Vagina (tissue), 2 donors: ENCODE measurements around the gene LIG3. TPM values are rescaled to one million over a fixed set of nuclear protein-coding genes. Genes with fewer than 3 reads are reported as not detected.

ENCODE experiments used
- DNase-seq, 2 donors: peaks; one replicate each; pipeline ENCODE4 v3.0.0-alpha.2; 2017; ENCODE audit errors: extremely low spot score in 2 of 2
- H3K27ac ChIP-seq: fragments of 200-600 bp; sonication (generic); one replicate; pipeline ENCODE4 v1.5.1; 2019
- H3K27me3 ChIP-seq: fragments of 200-600 bp; sonication (generic); one replicate; pipeline ENCODE4 v1.5.1; 2019
- H3K36me3 ChIP-seq, 2 donors: fragments of 200-600 bp; sonication (generic); one replicate each; pipeline ENCODE4 v1.5.1; 2017 to 2019
- H3K4me1 ChIP-seq: fragments of 200-600 bp; sonication (generic); one replicate; pipeline ENCODE4 v1.5.1; 2019
- H3K4me3 ChIP-seq, 2 donors: fragments of 200-600 bp; sonication (generic); 1 replicate in 1 of 2; 2 replicates in 1 of 2; pipeline ENCODE4 v1.5.1; 2016 to 2019
- H3K9me3 ChIP-seq: fragments of 200-600 bp; sonication (generic); one replicate; pipeline ENCODE4 v1.5.1; 2019
- POLR2A ChIP-seq, 2 donors: fragments of 450-650 bp; IDR thresholded peaks; one replicate each; pipeline ENCODE4 v1.6.1; 2017; ENCODE audit warnings: antibody characterized with exemption in 2 of 2, mild to moderate bottlenecking in 2 of 2, moderate library complexity in 2 of 2
- POLR2AphosphoS5 ChIP-seq, 2 donors: sonication (generic); formaldehyde crosslinking; IDR thresholded peaks; one replicate each; pipeline ENCODE4 v1.9.0; 2017; ENCODE audit warnings: antibody characterized with exemption in 2 of 2, mild to moderate bottlenecking in 2 of 2, low read depth in 1 of 2; ENCODE audit not compliant: insufficient read depth in 1 of 2
- intact Hi-C: fragments of 100-400 bp; cut with DNase I; formaldehyde crosslinking; loops from one replicate; pipeline ENCODE4 v1.15.1; 2023
- total RNA-seq: library from RNA; depleted of rRNA; stranded (reverse); fragments of >200 nt; gene quantifications from one replicate; pipeline ENCODE4 v1.2.3, GENCODE V29; 2016
- TF ChIP-seq, protein P1 (sequence below), 3 experiments: fragments of 450-650 bp in 2 of 3; fragments of 200-600 bp in 1 of 3; sonication (generic) in 1 of 3; IDR thresholded peaks; one replicate each; pipeline ENCODE4 v1.5.1; 2017 to 2019; ENCODE audit warnings: antibody characterized with exemption in 3 of 3, mild to moderate bottlenecking in 2 of 3, moderate library complexity in 2 of 3

The LIG3 gene
- total RNA-seq, 1 donor from 2014 or later = 30.0 TPM

DNA sequence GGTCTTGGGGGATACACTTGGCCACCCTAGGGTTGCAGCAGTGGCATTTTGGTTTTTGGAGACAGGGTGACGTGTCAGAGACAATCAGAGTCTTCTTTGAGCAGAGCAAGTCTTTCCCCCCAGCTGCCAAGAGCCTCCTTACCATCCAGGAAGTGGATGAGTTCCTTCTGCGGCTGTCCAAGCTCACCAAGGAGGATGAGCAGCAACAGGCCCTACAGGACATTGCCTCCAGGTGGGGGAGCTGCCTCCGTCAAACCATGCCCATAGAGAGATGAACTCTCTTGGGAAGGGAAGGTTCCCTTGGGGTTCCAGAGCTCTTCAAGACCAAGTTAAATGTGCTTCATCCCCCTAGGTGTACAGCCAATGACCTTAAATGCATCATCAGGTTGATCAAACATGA, 11.3 kb downstream of the LIG3 start:
- Histone ChIP-seq H3K4me3 (no peak overlapping the region), H3K27me3 (no peaks in the 10 kb centered on the region), H3K36me3 (peaks cover 0 to 60% of the 10 kb centered on the region in 2 donors), H3K9me3 (no peaks in the 10 kb centered on the region), H3K4me1 (peaks cover 1% of the 10 kb centered on the region), H3K27ac (no peak overlapping the region)
- no peak for DNase-seq
- intact Hi-C loops = no loop called here
- no peak for TF ChIP-seq POLR2A (IDR thresholded peaks at IDR 0.05)
- TF ChIP-seq, protein P1, sequence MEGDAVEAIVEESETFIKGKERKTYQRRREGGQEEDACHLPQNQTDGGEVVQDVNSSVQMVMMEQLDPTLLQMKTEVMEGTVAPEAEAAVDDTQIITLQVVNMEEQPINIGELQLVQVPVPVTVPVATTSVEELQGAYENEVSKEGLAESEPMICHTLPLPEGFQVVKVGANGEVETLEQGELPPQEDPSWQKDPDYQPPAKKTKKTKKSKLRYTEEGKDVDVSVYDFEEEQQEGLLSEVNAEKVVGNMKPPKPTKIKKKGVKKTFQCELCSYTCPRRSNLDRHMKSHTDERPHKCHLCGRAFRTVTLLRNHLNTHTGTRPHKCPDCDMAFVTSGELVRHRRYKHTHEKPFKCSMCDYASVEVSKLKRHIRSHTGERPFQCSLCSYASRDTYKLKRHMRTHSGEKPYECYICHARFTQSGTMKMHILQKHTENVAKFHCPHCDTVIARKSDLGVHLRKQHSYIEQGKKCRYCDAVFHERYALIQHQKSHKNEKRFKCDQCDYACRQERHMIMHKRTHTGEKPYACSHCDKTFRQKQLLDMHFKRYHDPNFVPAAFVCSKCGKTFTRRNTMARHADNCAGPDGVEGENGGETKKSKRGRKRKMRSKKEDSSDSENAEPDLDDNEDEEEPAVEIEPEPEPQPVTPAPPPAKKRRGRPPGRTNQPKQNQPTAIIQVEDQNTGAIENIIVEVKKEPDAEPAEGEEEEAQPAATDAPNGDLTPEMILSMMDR (IDR thresholded peaks at IDR 0.05) = no peak
- TF ChIP-seq POLR2AphosphoS5 (IDR thresholded peaks at IDR 0.05; ENCODE audit: insufficient read depth in 1 of 2, low read depth in 1 of 2) = no peak

DNA sequence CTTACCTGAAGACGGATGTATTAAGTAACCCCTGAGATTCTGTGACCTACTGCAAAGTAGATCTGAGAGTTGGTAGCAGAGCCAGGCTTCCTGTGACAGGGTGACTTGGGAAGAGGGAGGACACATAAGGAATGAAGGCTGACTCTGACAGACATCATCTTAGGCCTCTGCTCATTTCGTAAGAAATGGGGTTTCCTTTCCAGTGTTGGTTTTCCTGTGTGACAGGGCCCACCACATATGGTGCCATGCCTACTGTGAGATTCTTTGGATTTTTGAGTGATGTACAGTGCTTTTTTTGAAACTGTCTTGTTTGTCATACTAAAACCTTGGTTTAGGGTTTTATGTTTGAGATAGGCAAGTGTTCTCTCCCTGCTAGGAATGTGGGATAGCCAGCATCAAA, 12.7 kb downstream of the LIG3 start:
- H3K27me3 ChIP-seq = no peaks in the 10 kb centered on the region
- no peak for DNase-seq
- TF ChIP-seq POLR2A (IDR thresholded peaks at IDR 0.05) (no peak), POLR2AphosphoS5 (IDR thresholded peaks at IDR 0.05; ENCODE audit: insufficient read depth in 1 of 2, low read depth in 1 of 2) (no peak)
- TF ChIP-seq, protein P1 (IDR thresholded peaks at IDR 0.05) = no peak
- H3K27ac ChIP-seq = no peak overlapping the region
- intact Hi-C loops = no loop called here
- peaks cover 0 to 56% of the 10 kb centered on the region in 2 donors for H3K36me3 ChIP-seq
- no peaks in the 10 kb centered on the region for H3K9me3 ChIP-seq
- H3K4me1 ChIP-seq = peaks cover 15% of the 10 kb centered on the region
- no peak overlapping the region for H3K4me3 ChIP-seq

DNA sequence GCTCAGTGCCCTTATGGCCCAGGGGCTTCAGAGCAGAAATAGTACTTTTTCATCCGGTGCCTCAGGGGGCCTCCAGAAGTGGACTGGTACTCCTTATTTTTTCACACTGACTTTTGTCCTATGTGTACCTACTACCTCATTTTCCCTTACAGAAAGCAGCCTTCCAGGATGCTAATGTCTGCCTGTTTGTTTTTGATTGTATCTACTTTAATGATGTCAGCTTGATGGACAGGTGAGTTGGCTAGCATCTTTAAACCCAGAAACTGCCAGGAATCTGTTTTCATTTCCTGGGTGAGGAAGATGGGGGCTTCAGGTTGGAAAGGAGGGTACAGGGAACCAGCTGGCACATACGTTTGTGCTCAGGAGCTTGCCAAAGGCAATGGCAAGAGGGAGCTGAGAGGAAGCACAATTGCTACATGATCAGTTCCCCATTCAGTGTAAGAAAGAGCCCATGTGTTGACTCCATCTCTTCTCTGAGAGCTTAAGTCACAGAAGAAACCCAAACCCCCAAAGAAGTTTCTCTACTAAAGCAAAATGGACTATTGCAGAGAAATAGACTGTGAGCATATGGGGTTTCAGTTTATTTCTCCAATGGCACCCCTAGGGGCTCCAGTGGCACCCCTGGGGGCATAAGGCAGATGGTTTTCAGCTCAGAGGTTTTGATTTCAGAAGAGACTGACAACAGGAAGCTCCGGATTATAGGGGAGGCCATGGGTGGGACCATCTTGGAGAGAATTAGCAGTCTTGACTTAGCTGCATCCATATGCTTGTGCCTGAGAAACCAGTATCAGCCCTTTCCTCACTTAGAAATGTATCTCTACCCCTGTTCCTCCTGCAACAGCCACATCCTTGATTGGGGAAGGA, 16.3 kb downstream of the LIG3 start:
- H3K4me1 ChIP-seq = peaks cover 19% of the 10 kb centered on the region
- peak overlapping the region; percentile 38 for H3K27ac ChIP-seq
- peaks cover 0 to 35% of the 10 kb centered on the region in 2 donors for H3K36me3 ChIP-seq
- H3K4me3 ChIP-seq = no peak overlapping the region
- intact Hi-C loops = no loop called here
- H3K9me3 ChIP-seq = no peaks in the 10 kb centered on the region
- TF ChIP-seq POLR2AphosphoS5 (IDR thresholded peaks at IDR 0.05; ENCODE audit: insufficient read depth in 1 of 2, low read depth in 1 of 2) (no peak), POLR2A (IDR thresholded peaks at IDR 0.05) (no peak)
- TF ChIP-seq, protein P1 (IDR thresholded peaks at IDR 0.05) = no peak
- no peaks in the 10 kb centered on the region for H3K27me3 ChIP-seq
- no peak for DNase-seq

DNA sequence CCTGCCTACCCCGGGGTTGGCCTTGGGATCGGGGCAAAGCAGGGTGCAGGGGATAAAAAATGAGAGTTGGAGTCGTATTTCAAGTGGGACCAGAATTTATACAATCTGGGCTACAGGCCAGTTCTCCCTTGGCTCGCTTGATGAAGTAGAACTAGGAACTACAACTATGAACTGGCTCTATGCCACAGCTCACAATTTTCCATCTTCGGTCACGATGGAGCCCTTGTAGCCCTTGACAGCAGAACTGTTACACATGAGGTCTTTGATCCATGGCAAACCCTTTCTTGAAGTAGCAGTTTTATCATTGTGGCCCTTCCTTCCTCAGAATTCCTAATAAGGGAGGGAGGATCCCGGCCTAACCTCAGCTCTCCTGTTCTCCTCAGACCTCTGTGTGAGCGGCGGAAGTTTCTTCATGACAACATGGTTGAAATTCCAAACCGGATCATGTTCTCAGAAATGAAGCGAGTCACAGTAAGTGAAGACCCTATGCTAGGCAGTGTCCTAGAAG, 17.1 kb downstream of the LIG3 start:
- intact Hi-C loops = no loop called here
- peaks cover 19% of the 10 kb centered on the region for H3K4me1 ChIP-seq
- H3K27ac ChIP-seq = peak overlapping the region; percentile 53
- no peak overlapping the region for H3K4me3 ChIP-seq
- no peaks in the 10 kb centered on the region for H3K9me3 ChIP-seq
- peaks cover 0 to 36% of the 10 kb centered on the region in 2 donors for H3K36me3 ChIP-seq
- DNase-seq = no peak
- no peak for TF ChIP-seq POLR2A (IDR thresholded peaks at IDR 0.05)
- TF ChIP-seq POLR2AphosphoS5 (IDR thresholded peaks at IDR 0.05; ENCODE audit: insufficient read depth in 1 of 2, low read depth in 1 of 2) = no peak
- TF ChIP-seq, protein P1 (IDR thresholded peaks at IDR 0.05) = no peak
- no peaks in the 10 kb centered on the region for H3K27me3 ChIP-seq

DNA sequence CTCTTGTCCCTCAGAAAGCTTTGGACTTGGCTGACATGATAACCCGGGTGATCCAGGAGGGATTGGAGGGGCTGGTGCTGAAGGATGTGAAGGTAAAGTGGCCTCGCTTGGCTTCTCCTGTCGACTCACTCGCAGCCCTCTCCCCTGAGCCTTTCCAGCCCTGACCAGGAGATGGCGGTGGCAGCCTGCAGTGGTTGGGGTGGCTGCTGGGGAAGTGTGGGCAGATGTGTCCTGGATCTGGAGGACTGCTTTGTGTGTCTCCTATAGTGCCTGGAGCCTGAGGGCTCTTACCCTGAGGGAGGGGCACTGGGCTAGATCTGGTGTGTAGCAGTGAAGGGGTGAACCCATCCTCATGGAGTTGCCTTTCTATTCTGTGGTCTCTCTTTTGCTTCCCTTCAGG, 17.9 kb downstream of the LIG3 start:
- peaks cover 0 to 30% of the 10 kb centered on the region in 2 donors for H3K36me3 ChIP-seq
- intact Hi-C loops = no loop called here

More for the DNA sequence above, 17.9 kb downstream of the LIG3 start:
- Histone ChIP-seq H3K27ac (peak overlapping the region; percentile 53), H3K4me3 (no peak overlapping the region), H3K27me3 (no peaks in the 10 kb centered on the region), H3K4me1 (peaks cover 19% of the 10 kb centered on the region), H3K9me3 (no peaks in the 10 kb centered on the region)
- TF ChIP-seq POLR2A (IDR thresholded peaks at IDR 0.05) (no peak), POLR2AphosphoS5 (IDR thresholded peaks at IDR 0.05; ENCODE audit: insufficient read depth in 1 of 2, low read depth in 1 of 2) (no peak)
- TF ChIP-seq, protein P1 (IDR thresholded peaks at IDR 0.05) = peak; percentile 40 to 69 (median 53)
- DNase-seq = no peak
